HS-27A (cell line): ENCODE measurements around the gene MNDA.
"Not testable (repeated sequence)": the region's sequence is repeated elsewhere in the genome, so short reads cannot be mapped to it uniquely, and the experiment has no call there.

Experiments
- DNase-seq: peaks from one replicate; pipeline ENCODE4 v3.0.0-alpha.2; 2012; ENCODE audit warnings: low read depth, missing footprints

MNDA gene

DNA sequence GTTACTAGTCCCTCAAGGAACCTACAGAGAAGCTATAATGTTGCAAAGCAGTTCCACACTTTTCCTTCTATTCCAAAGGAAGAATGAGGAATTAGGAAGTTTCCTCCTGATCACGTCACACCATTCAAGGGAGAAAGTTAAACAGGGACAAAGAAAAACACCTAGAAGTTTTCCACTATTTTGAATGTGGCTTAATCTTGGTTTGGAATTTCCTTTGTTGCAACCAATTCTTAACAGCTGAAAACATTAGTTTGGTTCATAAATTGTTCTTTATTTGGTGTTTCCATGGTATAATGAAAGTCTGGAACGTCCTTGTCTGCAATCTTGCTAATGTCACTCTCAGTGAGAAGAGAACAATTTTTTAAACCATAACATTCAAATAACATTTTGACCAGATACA, 8.4 kb downstream of the MNDA start:
- DNase-seq, result no peak

- no peak for DNase-seq
Observed at GRCh38 chr1:158840236-158840635, 9.1 kb downstream of the MNDA start.

- no peak for DNase-seq
Observed at GRCh38 chr1:158864595-158864994, 33.4 kb downstream of the MNDA start.

GRCh38 chr1:158870438-158870837, 39.3 kb downstream of the MNDA start:
- not testable (repeated sequence) for DNase-seq

- DNase-seq, result no peak
Observed at GRCh38 chr1:158873141-158873540, 42.0 kb downstream of the MNDA start.

DNA sequence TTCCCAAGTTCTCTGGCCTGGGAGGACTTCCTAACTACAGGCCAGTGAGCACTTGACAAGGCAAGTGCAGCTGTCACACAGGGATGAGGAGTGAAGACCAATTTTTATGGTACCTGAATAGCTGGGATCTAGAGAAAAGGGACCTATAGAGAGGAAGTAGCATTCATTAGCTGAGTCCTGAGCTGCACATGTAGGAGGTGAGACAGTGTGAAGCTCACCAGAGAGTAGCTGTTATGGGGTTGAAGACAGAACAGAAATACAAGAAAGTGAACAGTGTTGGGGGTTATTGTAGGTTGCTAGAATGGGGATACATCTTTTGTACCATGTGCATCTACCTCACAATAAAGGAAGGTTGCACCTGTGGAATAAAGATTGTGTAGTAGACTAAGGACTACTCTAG, 62.5 kb downstream of the MNDA start:
- DNase-seq, result no peak

GRCh38 chr1:158898722-158899121, 67.6 kb downstream of the MNDA start:
- no peak for DNase-seq
